ENCODE data around the gene STAT6. TPM values are rescaled to one million over a fixed set of nuclear protein-coding genes. Genes with fewer than 3 reads are reported as not detected.

Gene STAT6
- total RNA-seq, 1 experiment from 2014 or later = 122 TPM

DNA sequence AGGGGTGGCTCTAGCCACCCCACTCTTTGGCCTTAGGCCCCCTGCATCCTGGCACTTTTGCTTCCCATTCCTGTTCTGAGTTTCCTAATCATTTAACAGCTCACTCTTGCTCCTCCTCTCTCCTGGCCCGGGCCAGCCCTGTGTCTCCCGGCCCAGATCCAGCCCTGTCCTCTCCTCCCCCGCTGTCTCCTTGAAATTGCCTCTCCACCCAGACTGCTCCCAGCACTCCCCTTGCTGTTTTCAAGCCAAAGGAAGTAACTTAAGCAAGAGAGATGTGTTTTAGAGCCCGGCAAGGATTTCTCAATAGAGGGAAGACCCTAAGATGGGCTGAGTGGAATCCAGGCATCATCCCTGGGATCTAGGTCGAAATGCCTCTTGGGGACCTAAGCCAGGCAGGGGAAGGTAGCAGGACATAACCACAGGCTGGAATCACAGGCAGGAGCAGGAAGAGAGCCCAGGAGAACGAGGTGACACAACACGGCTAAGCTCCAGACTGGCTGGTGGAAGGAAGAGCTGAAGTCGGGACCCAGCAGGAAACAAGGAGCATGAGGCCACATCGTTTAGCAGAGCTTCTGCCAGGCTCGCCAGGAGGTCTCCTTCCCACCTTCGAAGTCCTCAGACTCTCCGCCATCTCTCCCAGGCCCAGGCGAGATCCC, 38.2 kb upstream of the STAT6 start:
- no peaks in the 10 kb centered on the region for H4K20me1 ChIP-seq (ENCODE audit: insufficient read depth)
- H3K27me3 ChIP-seq (ENCODE audit: insufficient read depth, low read depth) = no peaks in the 10 kb centered on the region
- H3K9me3 ChIP-seq (ENCODE audit: insufficient read depth, low read depth) = no peaks in the 10 kb centered on the region
- no peak overlapping the region for H3K4me2 ChIP-seq
- no peak overlapping the region for H2AFZ ChIP-seq
- no peak for TF ChIP-seq EZH2 (IDR thresholded peaks at IDR 0.05; ENCODE audit: low read depth)
- TF ChIP-seq CTCF (conservative IDR thresholded peaks at IDR 0.05) = no peak
- no peaks in the 10 kb centered on the region for H3K79me2 ChIP-seq (ENCODE audit: low read depth)
- peaks cover 8% of the 10 kb centered on the region for H3K4me1 ChIP-seq (replicated peaks; ENCODE audit: insufficient read depth)
- ChIA-PET POLR2A (ENCODE audit: unreplicated experiment) (interaction anchor here (0.5 kb wide), 1 partner anchor 33 kb away, joined by 4 read pairs; no protein-coding TSS in a partner anchor), CTCF (no interaction called here)
- H3F3A ChIP-seq (ENCODE audit: insufficient read depth, low read depth) = no peaks in the 10 kb centered on the region
- intact Hi-C loops (cut with micrococcal nuclease; ENCODE audit: unreplicated experiment) = no loop called here
- H3K9me2 ChIP-seq (ENCODE audit: insufficient read depth) = no peaks in the 10 kb centered on the region
- no peak for DNase-seq
- BruUV-seq (replicated peaks) = no TSS peak
- no peak overlapping the region for H3K27ac ChIP-seq
- no peak overlapping the region for H3K4me3 ChIP-seq
- H3K36me3 ChIP-seq (ENCODE audit: low read depth) = no peaks in the 10 kb centered on the region

GRCh38 chr12:57148469-57149244, 37.5 kb upstream of the STAT6 start:
- POLR2A ChIA-PET (ENCODE audit: unreplicated experiment) = interaction anchor here (0.5 to 0.6 kb wide), 3 partner anchors 34 to 79 kb away, joined by 4 to 25 read pairs (median 5); no protein-coding TSS in a partner anchor
- H2AFZ ChIP-seq = no peak overlapping the region
- H3K36me3 ChIP-seq (ENCODE audit: low read depth) = no peaks in the 10 kb centered on the region
- H3K79me2 ChIP-seq (ENCODE audit: low read depth) = no peaks in the 10 kb centered on the region
- CTCF ChIA-PET = interaction anchor here (0.6 kb wide), 1 partner anchor 34 kb away, joined by 5 read pairs; no protein-coding TSS in a partner anchor
- no peak for DNase-seq
- peaks cover 8% of the 10 kb centered on the region for H3K4me1 ChIP-seq (replicated peaks; ENCODE audit: insufficient read depth)
- intact Hi-C loops (cut with micrococcal nuclease; ENCODE audit: unreplicated experiment) = no loop called here
- H3K9me2 ChIP-seq (ENCODE audit: insufficient read depth) = no peaks in the 10 kb centered on the region
- no peak overlapping the region for H3K4me3 ChIP-seq
- no peak overlapping the region for H3K4me2 ChIP-seq
- no peaks in the 10 kb centered on the region for H3K9me3 ChIP-seq (ENCODE audit: insufficient read depth, low read depth)
- TF ChIP-seq CTCF (conservative IDR thresholded peaks at IDR 0.05) = no peak
- no peak for TF ChIP-seq EZH2 (IDR thresholded peaks at IDR 0.05; ENCODE audit: low read depth)
- no peaks in the 10 kb centered on the region for H3F3A ChIP-seq (ENCODE audit: insufficient read depth, low read depth)
- no peak overlapping the region for H3K27ac ChIP-seq
- no peaks in the 10 kb centered on the region for H3K27me3 ChIP-seq (ENCODE audit: insufficient read depth, low read depth)
- BruUV-seq (replicated peaks) = no TSS peak
- H4K20me1 ChIP-seq (ENCODE audit: insufficient read depth) = no peaks in the 10 kb centered on the region

DNA sequence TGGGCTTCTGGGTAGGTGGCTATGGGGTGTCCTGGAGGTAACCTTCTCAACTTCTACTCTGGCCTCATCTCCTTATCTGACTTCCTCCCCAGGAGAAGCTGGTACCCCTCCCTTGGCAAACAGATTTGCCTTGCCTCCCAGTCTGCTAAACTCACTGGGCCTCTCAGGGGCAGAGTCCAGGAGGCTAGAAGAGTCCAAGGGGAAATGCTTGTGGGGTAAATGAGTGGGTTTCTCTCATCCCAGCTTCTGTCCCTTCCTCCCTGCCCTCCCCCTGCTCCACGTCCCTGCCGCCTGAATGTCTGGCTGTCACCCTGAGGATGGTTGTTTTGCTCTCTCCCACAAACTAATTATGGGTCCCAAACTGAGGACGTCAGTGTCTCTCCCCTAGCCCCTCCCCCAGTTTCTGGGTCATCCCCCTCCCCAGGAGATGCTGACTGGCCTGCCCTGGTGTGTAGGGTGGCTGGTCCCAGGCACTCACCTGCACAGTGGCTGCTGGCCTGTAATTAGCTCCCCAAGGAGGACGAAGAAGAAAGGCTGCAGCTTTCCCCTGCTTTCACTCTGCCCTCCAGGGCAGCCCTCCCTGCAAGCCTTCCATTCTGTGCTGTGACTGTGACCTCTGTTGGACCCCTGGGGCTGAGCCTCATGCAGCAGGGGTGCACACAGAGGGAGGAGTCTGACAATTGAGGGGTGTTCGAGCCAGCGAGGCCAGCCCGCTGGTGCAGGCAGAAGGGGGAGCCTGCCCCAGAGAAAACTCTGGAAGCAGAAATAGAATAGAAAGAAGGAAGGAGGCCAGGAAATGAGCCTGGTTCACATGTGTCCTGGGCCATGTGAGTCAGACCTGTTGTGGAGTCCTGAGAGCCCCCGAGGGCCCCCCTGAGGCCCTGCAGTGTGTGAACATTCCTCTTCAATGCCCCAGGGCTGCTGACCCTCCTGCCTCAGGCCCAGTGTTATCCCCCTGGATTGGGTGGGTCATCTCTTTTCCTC, 36.1 kb upstream of the STAT6 start, which contains the start of gene LRP1-AS:
LRP1-AS (minus strand) TSS at position 659 of the 984 bp plus-strand sequence.
- H3F3A ChIP-seq (ENCODE audit: insufficient read depth, low read depth) = no peaks in the 10 kb centered on the region
- POLR2A ChIA-PET (ENCODE audit: unreplicated experiment) = no interaction called here
- no peaks in the 10 kb centered on the region for H3K36me3 ChIP-seq (ENCODE audit: low read depth)
- H2AFZ ChIP-seq = no peak within 1 kb of the TSS
- no peaks in the 10 kb centered on the region for H3K27me3 ChIP-seq (ENCODE audit: insufficient read depth, low read depth)
- intact Hi-C loops (cut with micrococcal nuclease; ENCODE audit: unreplicated experiment) = no loop called here
- CTCF ChIA-PET = interaction anchor here (0.6 to 1.1 kb wide), 2 partner anchors 28 to 510 kb away, joined by 3 read pairs; no protein-coding TSS in a partner anchor
- H3K4me1 ChIP-seq (replicated peaks; ENCODE audit: insufficient read depth) = peaks cover 8% of the 10 kb centered on the region
- no peak for DNase-seq
- no peaks in the 10 kb centered on the region for H3K9me2 ChIP-seq (ENCODE audit: insufficient read depth)
- H3K79me2 ChIP-seq (ENCODE audit: low read depth) = no peaks in the 10 kb centered on the region
- H4K20me1 ChIP-seq (ENCODE audit: insufficient read depth) = no peaks in the 10 kb centered on the region
- H3K27ac ChIP-seq = no peak within 1 kb of the TSS
- H3K9me3 ChIP-seq (ENCODE audit: insufficient read depth, low read depth) = no peaks in the 10 kb centered on the region
- no peak for TF ChIP-seq EZH2 (IDR thresholded peaks at IDR 0.05; ENCODE audit: low read depth)
- no peak within 1 kb of the TSS for H3K4me2 ChIP-seq
- BruUV-seq (replicated peaks) = no TSS peak
- no peak within 1 kb of the TSS for H3K4me3 ChIP-seq
